Cardiac muscle cell (in vitro differentiated cells and primary cell): ENCODE measurements around the gene CEP164. TPM values are rescaled to one million over a fixed set of nuclear protein-coding genes. Genes with fewer than 3 reads are reported as not detected.

Experiments
- DNase-seq, 2 donors: peaks; one replicate each; pipeline versions ENCODE4 v3.0.0 to v3.0.0-alpha.2; 2010 to 2017; ENCODE audit warnings: low read depth in 1 of 2, low spot score in 1 of 2
- H3K27ac ChIP-seq: fragments of 200-600 bp; sonication (generic); 2 replicates; pipeline ENCODE4 v1.5.1; 2016
- H3K27me3 ChIP-seq: fragments of 200-600 bp; sonication (generic); 2 replicates; pipeline ENCODE4 v1.6.0; 2016; ENCODE audit warnings: control low read depth
- H3K36me3 ChIP-seq: fragments of 200-600 bp; sonication (generic); 2 replicates; pipeline ENCODE4 v1.5.1; 2016; ENCODE audit warnings: control low read depth
- H3K4me1 ChIP-seq: fragments of 200-600 bp; sonication (generic); 2 replicates; pipeline ENCODE4 v1.8.1; 2017; ENCODE audit warnings: low read depth, mild to moderate bottlenecking, mixed run types
- H3K4me3 ChIP-seq: fragments of 200-600 bp; sonication (generic); 2 replicates; pipeline ENCODE4 v1.5.1; 2016; ENCODE audit warnings: mild to moderate bottlenecking
- H3K9me3 ChIP-seq: fragments of 200-600 bp; sonication (generic); 2 replicates; pipeline ENCODE4 v1.5.1; 2017; ENCODE audit warnings: low read depth, mild to moderate bottlenecking, control low read depth
- polyA plus RNA-seq: library from polyadenylated mRNA; unstranded; fragments of >200 nt; fragmentation: Nextera tagmentation; extraction: Ambion mirVana; gene quantifications from 2 replicates; pipeline ENCODE4 v1.2.1, GENCODE V29; 2016
- total RNA-seq: library from RNA; depleted of rRNA; stranded (reverse); fragments of >200 nt; gene quantifications from 2 replicates; pipeline ENCODE4 v1.2.3, GENCODE V29; 2016
- TF ChIP-seq, protein P1 (sequence below): IDR thresholded peaks from 2 replicates; pipeline ENCODE4 v1.5.1; 2012; ENCODE audit warnings: low read depth, mild to moderate bottlenecking, low read length

The CEP164 gene
- total and polyA plus RNA-seq, 2 experiments from 2014 or later = 22.6 to 31.8 TPM

DNA sequence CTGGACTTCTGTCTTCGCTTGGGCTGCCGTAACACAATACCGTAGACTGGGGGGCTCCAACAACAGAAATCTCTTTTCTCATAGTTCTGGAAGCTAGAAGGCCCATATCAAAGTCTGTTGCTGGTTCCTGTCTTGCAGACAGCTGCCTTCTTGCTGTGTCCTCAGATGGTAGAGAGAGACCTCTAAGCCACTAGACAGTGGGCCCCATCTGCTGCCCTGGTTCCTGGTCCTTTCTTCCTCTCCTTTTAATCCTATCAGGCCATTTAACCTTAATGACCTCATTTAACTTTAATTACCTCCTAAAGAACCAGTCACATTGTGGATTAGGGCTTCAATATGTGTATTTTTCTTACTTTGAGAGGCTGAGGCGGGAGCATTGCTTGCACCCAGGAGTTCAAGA lies 9.4 kb downstream of the CEP164 start:
- H3K27ac ChIP-seq = no peak overlapping the region
- DNase-seq = no peak
- no peaks in the 10 kb centered on the region for H3K9me3 ChIP-seq
- TF ChIP-seq, protein P1, sequence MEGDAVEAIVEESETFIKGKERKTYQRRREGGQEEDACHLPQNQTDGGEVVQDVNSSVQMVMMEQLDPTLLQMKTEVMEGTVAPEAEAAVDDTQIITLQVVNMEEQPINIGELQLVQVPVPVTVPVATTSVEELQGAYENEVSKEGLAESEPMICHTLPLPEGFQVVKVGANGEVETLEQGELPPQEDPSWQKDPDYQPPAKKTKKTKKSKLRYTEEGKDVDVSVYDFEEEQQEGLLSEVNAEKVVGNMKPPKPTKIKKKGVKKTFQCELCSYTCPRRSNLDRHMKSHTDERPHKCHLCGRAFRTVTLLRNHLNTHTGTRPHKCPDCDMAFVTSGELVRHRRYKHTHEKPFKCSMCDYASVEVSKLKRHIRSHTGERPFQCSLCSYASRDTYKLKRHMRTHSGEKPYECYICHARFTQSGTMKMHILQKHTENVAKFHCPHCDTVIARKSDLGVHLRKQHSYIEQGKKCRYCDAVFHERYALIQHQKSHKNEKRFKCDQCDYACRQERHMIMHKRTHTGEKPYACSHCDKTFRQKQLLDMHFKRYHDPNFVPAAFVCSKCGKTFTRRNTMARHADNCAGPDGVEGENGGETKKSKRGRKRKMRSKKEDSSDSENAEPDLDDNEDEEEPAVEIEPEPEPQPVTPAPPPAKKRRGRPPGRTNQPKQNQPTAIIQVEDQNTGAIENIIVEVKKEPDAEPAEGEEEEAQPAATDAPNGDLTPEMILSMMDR = no peak
- H3K36me3 ChIP-seq = no peaks in the 10 kb centered on the region
- no peaks in the 10 kb centered on the region for H3K4me1 ChIP-seq
- H3K27me3 ChIP-seq = no peaks in the 10 kb centered on the region
- H3K4me3 ChIP-seq = no peak overlapping the region

GRCh38 chr11:117345039-117345438 lies 17.4 kb downstream of the CEP164 start:
- DNase-seq = no peak
- no peaks in the 10 kb centered on the region for H3K36me3 ChIP-seq
- H3K4me1 ChIP-seq = no peaks in the 10 kb centered on the region
- TF ChIP-seq, protein P1 = no peak
- H3K27me3 ChIP-seq = no peaks in the 10 kb centered on the region
- no peaks in the 10 kb centered on the region for H3K9me3 ChIP-seq
- H3K4me3 ChIP-seq = no peak overlapping the region
- no peak overlapping the region for H3K27ac ChIP-seq

- Histone ChIP-seq H3K36me3 (peaks cover 2% of the 10 kb centered on the region), H3K9me3 (no peaks in the 10 kb centered on the region), H3K4me3 (no peak overlapping the region), H3K4me1 (no peaks in the 10 kb centered on the region), H3K27me3 (no peaks in the 10 kb centered on the region), H3K27ac (no peak overlapping the region)
- no peak for DNase-seq
- TF ChIP-seq, protein P1 = no peak
Measured at GRCh38 chr11:117354550-117354949, 26.9 kb downstream of the CEP164 start.

GRCh38 chr11:117356126-117356890 lies 28.7 kb downstream of the CEP164 start:
- no peak overlapping the region for H3K4me3 ChIP-seq
- TF ChIP-seq, protein P1 = no peak
- H3K4me1 ChIP-seq = no peaks in the 10 kb centered on the region
- DNase-seq = no peak
- peaks cover 2% of the 10 kb centered on the region for H3K36me3 ChIP-seq
- H3K27me3 ChIP-seq = no peaks in the 10 kb centered on the region
- H3K27ac ChIP-seq = no peak overlapping the region
- no peaks in the 10 kb centered on the region for H3K9me3 ChIP-seq

DNA sequence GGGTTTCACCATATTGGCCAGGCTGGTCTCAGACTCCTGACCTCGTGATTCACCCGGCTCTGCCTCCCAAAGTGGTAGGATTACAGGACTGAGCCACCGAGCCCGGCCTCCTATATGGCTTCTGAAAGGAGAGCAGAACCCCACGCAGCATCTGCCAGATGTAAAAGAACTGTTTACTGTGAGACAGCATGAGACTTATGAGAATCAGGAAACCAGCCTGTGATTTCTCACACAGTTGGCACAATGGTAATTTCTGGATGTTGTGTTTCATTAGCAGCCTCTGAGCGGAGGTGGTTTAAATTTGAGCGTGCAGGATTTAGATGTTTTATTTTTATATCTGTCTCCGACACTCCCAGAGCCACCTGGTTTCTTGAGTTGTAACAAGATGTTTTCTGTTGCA lies 33.8 kb downstream of the CEP164 start:
- Histone ChIP-seq H3K4me1 (no peaks in the 10 kb centered on the region), H3K9me3 (no peaks in the 10 kb centered on the region), H3K27ac (no peak overlapping the region), H3K36me3 (no peaks in the 10 kb centered on the region), H3K4me3 (no peak overlapping the region), H3K27me3 (no peaks in the 10 kb centered on the region)
- TF ChIP-seq, protein P1 = no peak
- DNase-seq = no peak
